ENCODE measurements around the gene C1QTNF5. TPM values are rescaled to one million over a fixed set of nuclear protein-coding genes. Genes with fewer than 3 reads are reported as not detected.

The C1QTNF5 gene
- total RNA-seq, 1 experiment from 2014 or later, result not detected

GRCh38 chr11:119320240-119320775, 20.4 kb downstream of the C1QTNF5 start:
- no peak for DNase-seq (ENCODE audit: extremely low read depth, low read depth)

- no peak for DNase-seq (ENCODE audit: extremely low read depth, low read depth)
Observed at GRCh38 chr11:119319700-119320239, 20.9 kb downstream of the C1QTNF5 start.

GRCh38 chr11:119319136-119319699, 21.5 kb downstream of the C1QTNF5 start:
- DNase-seq (ENCODE audit: extremely low read depth, low read depth), result no peak

- no peak for DNase-seq (ENCODE audit: extremely low read depth, low read depth)
Observed at GRCh38 chr11:119318240-119319135, 22.2 kb downstream of the C1QTNF5 start.

- DNase-seq (ENCODE audit: extremely low read depth, low read depth), result no peak
Observed at GRCh38 chr11:119317592-119318239, 23.0 kb downstream of the C1QTNF5 start.

GRCh38 chr11:119316729-119317591, 23.7 kb downstream of the C1QTNF5 start, which contains the start of gene MCAM:
Gene MCAM, minus strand, starts transcription at chr11:119317130. Its CDS starts 29 bp downstream, at chr11:119317101.
- DNase-seq (ENCODE audit: extremely low read depth, low read depth), result no peak

- DNase-seq (ENCODE audit: extremely low read depth, low read depth), result no peak
Observed at GRCh38 chr11:119316016-119316728, 24.5 kb downstream of the C1QTNF5 start.

GRCh38 chr11:119315131-119316015, 25.3 kb downstream of the C1QTNF5 start:
- DNase-seq (ENCODE audit: extremely low read depth, low read depth), result no peak

- DNase-seq (ENCODE audit: extremely low read depth, low read depth), result no peak
Observed at GRCh38 chr11:119314726-119315125, 26.0 kb downstream of the C1QTNF5 start.

- no peak for DNase-seq (ENCODE audit: extremely low read depth, low read depth)
Observed at GRCh38 chr11:119310682-119311052, 30.0 kb downstream of the C1QTNF5 start.

- no peak for DNase-seq (ENCODE audit: extremely low read depth, low read depth)
Observed at GRCh38 chr11:119309953-119310681, 30.6 kb downstream of the C1QTNF5 start.

GRCh38 chr11:119309411-119309810, 31.3 kb downstream of the C1QTNF5 start:
- DNase-seq (ENCODE audit: extremely low read depth, low read depth), result no peak

- DNase-seq (ENCODE audit: extremely low read depth, low read depth), result no peak
Observed at GRCh38 chr11:119307974-119308373, 32.7 kb downstream of the C1QTNF5 start.

- DNase-seq (ENCODE audit: extremely low read depth, low read depth), result no peak
Observed at GRCh38 chr11:119307219-119307618, 33.5 kb downstream of the C1QTNF5 start.

- DNase-seq (ENCODE audit: extremely low read depth, low read depth), result no peak
Observed at GRCh38 chr11:119306373-119306890, 34.3 kb downstream of the C1QTNF5 start.

GRCh38 chr11:119305556-119306372, 34.9 kb downstream of the C1QTNF5 start:
- no peak for DNase-seq (ENCODE audit: extremely low read depth, low read depth)
